NCI-H2081 (cell line): ENCODE measurements around the gene POTEM.
"Not testable (repeated sequence)": the region's sequence is repeated elsewhere in the genome, so short reads cannot be mapped to it uniquely, and the experiment has no call there.

Source experiments
- DNase-seq, 2 experiments: peaks; one replicate each; lab custom pipeline; 2025; lab: John Stamatoyannopoulos, UW

POTEM gene

GRCh38 chr14:18967134-18967533 lies at the start of gene POTEM:
Gene POTEM, plus strand, starts transcription at chr14:18967434. Its CDS starts 52 bp downstream, at chr14:18967486.
- not testable (repeated sequence) for DNase-seq

- DNase-seq, result not testable (repeated sequence)
Observed at GRCh38 chr14:18918345-18918744, 48.9 kb upstream of the POTEM start.

- DNase-seq, result not testable (repeated sequence)
Observed at GRCh38 chr14:18920052-18920451, 47.2 kb upstream of the POTEM start.

GRCh38 chr14:18921055-18921701 lies 46.1 kb upstream of the POTEM start:
- DNase-seq, result not testable (repeated sequence)

- not testable (repeated sequence) for DNase-seq
Observed at GRCh38 chr14:18936848-18937247, 30.4 kb upstream of the POTEM start.

- DNase-seq, result not testable (repeated sequence)
Observed at GRCh38 chr14:18938733-18939132, 28.5 kb upstream of the POTEM start.

GRCh38 chr14:18949939-18950338 lies 17.3 kb upstream of the POTEM start:
- DNase-seq, result not testable (repeated sequence)

GRCh38 chr14:18953085-18953484 lies 14.1 kb upstream of the POTEM start:
- DNase-seq, result not testable (repeated sequence)

GRCh38 chr14:18955816-18956215 lies 11.4 kb upstream of the POTEM start:
- not testable (repeated sequence) for DNase-seq

- not testable (repeated sequence) for DNase-seq
Observed at GRCh38 chr14:18961576-18961975, 5.7 kb upstream of the POTEM start.

- not testable (repeated sequence) for DNase-seq
Observed at GRCh38 chr14:18962143-18962542, 5.1 kb upstream of the POTEM start.

- not testable (repeated sequence) for DNase-seq
Observed at GRCh38 chr14:18963276-18963675, 4.0 kb upstream of the POTEM start.

- not testable (repeated sequence) for DNase-seq
Observed at GRCh38 chr14:18964878-18965277, 2.4 kb upstream of the POTEM start.

- DNase-seq, result not testable (repeated sequence)
Observed at GRCh38 chr14:19002566-19002965, 35.3 kb downstream of the POTEM start.

GRCh38 chr14:19006490-19006889 lies 39.3 kb downstream of the POTEM start:
- DNase-seq, result not testable (repeated sequence)

GRCh38 chr14:19007678-19008077 lies 40.4 kb downstream of the POTEM start:
- DNase-seq, result not testable (repeated sequence)

- not testable (repeated sequence) for DNase-seq
Observed at GRCh38 chr14:19011029-19011428, 43.8 kb downstream of the POTEM start.

- not testable (repeated sequence) for DNase-seq
Observed at GRCh38 chr14:19011703-19012102, 44.5 kb downstream of the POTEM start.

GRCh38 chr14:19015185-19015584 lies 48.0 kb downstream of the POTEM start:
- DNase-seq, result not testable (repeated sequence)

- not testable (repeated sequence) for DNase-seq
Observed at GRCh38 chr14:19025080-19025589, 57.9 kb downstream of the POTEM start.

GRCh38 chr14:19026649-19027351 lies 59.6 kb downstream of the POTEM start:
- not testable (repeated sequence) for DNase-seq

GRCh38 chr14:19027895-19028294 lies 60.7 kb downstream of the POTEM start:
- not testable (repeated sequence) for DNase-seq

GRCh38 chr14:19036811-19037382 lies 69.7 kb downstream of the POTEM start:
- not testable (repeated sequence) for DNase-seq
